Right atrium auricular region (tissue), 2 donors: Measurements from ENCODE around the gene IL2RA. TPM values are rescaled to one million over a fixed set of nuclear protein-coding genes. Genes with fewer than 3 reads are reported as not detected.

Experiments used
- DNase-seq: peaks from one replicate; pipeline ENCODE4 v3.0.0-alpha.2; 2019; ENCODE audit warnings: low spot score
- H3K27ac ChIP-seq, 2 donors: fragments of 200-600 bp; sonication (generic); 1 replicate in 1 of 2; 2 replicates in 1 of 2; pipeline ENCODE4 v1.5.1; 2016 to 2019
- H3K27me3 ChIP-seq, 2 donors: fragments of 200-600 bp; sonication (generic); one replicate each; pipeline versions ENCODE4 v1.5.1 to v1.6.0; 2017 to 2019
- H3K36me3 ChIP-seq: fragments of 200-600 bp; sonication (generic); one replicate; pipeline ENCODE4 v1.5.1; 2016
- H3K4me1 ChIP-seq, 2 donors: fragments of 200-600 bp; sonication (generic); one replicate each; pipeline versions ENCODE4 v1.5.1 to v1.6.0; 2017 to 2019
- H3K4me3 ChIP-seq, 2 donors: fragments of 200-600 bp; sonication (generic); 1 replicate in 1 of 2; 2 replicates in 1 of 2; pipeline ENCODE4 v1.5.1; 2017 to 2019; ENCODE audit warnings: mild to moderate bottlenecking in 1 of 2, moderate library complexity in 1 of 2
- H3K9me3 ChIP-seq, 2 donors: fragments of 200-600 bp; sonication (generic); one replicate each; pipeline ENCODE4 v1.5.1; 2019
- total RNA-seq, 2 donors: library from RNA; depleted of rRNA; stranded (reverse); fragments of >200 nt; gene quantifications; one replicate each; pipeline ENCODE4 v1.1.0, GENCODE V29; 2016
- TF ChIP-seq, protein P1 (sequence below), 2 donors: fragments of 200-600 bp; sonication (generic); IDR thresholded peaks; one replicate each; pipeline ENCODE4 v1.5.1; 2019; ENCODE audit warnings: antibody characterized with exemption in 2 of 2

Gene IL2RA
- total RNA-seq, 2 donors from 2014 or later, result 0.16 to 0.30 TPM

DNA sequence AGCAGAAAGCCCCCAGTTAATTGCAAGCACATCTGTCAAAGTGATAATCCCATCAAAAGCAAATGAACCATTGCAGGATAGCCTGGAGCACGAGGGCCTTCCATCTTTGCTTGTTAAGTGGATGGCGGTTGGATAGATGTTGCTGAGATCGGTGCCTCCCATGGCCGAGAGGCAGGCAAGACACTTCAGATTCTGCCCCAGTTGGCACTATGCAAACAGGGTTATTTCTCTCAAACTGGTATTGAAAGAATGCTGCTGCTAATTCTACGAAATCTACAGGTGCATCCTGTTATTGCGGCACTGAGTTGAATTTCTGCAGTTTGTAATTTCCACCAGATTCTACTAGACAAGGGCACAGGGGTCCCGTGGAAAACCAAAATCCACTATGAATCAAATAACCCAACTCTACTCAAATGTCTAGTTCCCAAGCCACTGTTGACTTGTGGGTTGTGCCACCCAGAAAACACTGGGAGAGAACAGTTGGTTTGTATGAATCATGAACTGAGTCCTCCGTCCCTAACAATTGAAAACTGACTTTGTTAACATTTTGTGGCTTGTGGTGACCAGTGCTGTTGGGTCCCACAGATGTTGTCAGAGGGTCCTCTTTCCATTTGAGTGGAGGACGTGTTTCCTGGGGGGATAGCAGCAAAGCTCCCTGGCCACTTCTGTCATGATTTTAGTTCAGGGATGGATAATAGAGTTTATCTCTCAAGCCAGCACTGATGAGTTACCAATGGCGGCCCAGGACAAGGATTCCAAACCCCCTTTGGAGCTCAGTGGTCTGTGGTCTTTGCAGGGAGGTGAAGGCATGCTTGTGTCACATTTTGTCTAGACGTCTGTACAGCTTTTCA, 7.1 kb upstream of the IL2RA start:
- TF ChIP-seq, protein P1, sequence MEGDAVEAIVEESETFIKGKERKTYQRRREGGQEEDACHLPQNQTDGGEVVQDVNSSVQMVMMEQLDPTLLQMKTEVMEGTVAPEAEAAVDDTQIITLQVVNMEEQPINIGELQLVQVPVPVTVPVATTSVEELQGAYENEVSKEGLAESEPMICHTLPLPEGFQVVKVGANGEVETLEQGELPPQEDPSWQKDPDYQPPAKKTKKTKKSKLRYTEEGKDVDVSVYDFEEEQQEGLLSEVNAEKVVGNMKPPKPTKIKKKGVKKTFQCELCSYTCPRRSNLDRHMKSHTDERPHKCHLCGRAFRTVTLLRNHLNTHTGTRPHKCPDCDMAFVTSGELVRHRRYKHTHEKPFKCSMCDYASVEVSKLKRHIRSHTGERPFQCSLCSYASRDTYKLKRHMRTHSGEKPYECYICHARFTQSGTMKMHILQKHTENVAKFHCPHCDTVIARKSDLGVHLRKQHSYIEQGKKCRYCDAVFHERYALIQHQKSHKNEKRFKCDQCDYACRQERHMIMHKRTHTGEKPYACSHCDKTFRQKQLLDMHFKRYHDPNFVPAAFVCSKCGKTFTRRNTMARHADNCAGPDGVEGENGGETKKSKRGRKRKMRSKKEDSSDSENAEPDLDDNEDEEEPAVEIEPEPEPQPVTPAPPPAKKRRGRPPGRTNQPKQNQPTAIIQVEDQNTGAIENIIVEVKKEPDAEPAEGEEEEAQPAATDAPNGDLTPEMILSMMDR (IDR thresholded peaks at IDR 0.05), result no peak
- H3K27me3 ChIP-seq, result no peaks in the 10 kb centered on the region
- no peak overlapping the region for H3K27ac ChIP-seq
- H3K4me3 ChIP-seq, result no peak overlapping the region
- DNase-seq, result no peak
- peaks cover 0 to 5% of the 10 kb centered on the region in 2 donors for H3K4me1 ChIP-seq
- no peaks in the 10 kb centered on the region for H3K36me3 ChIP-seq
- H3K9me3 ChIP-seq, result no peaks in the 10 kb centered on the region

DNA sequence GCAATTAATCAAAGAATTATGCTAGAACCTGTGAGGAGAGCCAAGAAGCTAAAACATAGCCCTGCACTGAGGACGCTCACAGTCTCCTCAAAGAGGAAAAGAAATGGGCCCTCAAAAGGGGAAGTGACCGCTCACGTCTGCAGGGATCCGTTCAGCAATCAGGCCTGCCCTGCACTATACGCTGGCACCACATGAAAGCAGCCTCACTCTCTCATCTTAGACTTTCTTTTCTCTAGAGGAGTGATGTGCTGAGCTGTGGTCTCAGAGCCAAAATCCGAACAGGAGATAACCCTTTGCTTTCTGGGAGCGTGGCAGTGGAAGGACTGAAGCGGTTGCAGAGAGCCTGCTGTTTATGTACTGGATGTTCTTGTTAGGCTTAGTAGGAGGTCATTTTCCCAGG, 6.3 kb upstream of the IL2RA start:
- no peak overlapping the region for H3K4me3 ChIP-seq
- H3K36me3 ChIP-seq, result no peaks in the 10 kb centered on the region
- no peak for DNase-seq
- H3K27ac ChIP-seq, result no peak overlapping the region
- H3K27me3 ChIP-seq, result no peaks in the 10 kb centered on the region
- peaks cover 0 to 5% of the 10 kb centered on the region in 2 donors for H3K4me1 ChIP-seq
- TF ChIP-seq, protein P1 (IDR thresholded peaks at IDR 0.05), result no peak
- H3K9me3 ChIP-seq, result no peaks in the 10 kb centered on the region

DNA sequence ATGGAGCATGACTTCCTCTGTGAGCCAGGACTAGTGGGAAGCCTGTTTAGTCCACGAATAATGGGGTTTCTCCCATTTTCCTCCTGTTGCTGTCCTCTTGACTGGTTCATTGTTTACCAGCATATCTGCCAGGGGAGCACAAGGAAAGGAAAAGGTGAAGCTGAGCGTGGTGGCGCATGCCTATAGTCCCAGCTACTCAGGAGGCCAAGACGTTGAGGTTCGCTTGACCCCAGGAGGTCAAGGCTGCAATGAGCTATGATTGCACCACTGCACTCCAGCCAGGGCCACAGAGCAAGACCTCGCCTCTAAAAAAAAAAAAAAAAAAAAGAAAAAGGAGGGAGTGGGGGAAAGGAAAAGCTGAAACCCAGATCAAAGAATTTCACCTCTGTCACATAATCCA, 5.8 kb upstream of the IL2RA start:
- Histone ChIP-seq H3K4me3 (no peak overlapping the region), H3K36me3 (no peaks in the 10 kb centered on the region), H3K9me3 (no peaks in the 10 kb centered on the region), H3K4me1 (peaks cover 0 to 5% of the 10 kb centered on the region in 2 donors), H3K27ac (no peak overlapping the region), H3K27me3 (no peaks in the 10 kb centered on the region)
- DNase-seq, result no peak
- TF ChIP-seq, protein P1 (IDR thresholded peaks at IDR 0.05), result no peak

DNA sequence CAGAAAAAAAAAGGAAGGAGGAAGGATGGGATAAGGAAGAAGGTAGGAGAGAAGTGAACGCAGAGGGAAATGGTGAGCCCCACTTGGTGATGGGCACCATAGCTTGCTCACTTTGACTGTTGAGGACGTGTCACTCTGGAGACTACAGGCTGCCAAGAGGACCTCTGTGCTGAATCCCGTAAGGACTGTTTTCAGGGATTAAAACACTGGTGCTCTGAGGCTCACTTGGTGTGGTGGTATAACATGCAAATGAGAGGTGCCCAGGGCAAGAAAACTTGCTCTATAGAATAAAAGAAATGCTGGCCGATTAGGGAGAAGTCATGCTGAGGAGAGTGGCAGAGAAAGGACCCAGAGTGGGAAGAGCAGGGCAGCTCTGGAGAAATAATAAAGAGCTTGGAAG, 5.3 kb upstream of the IL2RA start:
- no peak for DNase-seq
- H3K4me1 ChIP-seq, result peaks cover 0 to 5% of the 10 kb centered on the region in 2 donors

DNA sequence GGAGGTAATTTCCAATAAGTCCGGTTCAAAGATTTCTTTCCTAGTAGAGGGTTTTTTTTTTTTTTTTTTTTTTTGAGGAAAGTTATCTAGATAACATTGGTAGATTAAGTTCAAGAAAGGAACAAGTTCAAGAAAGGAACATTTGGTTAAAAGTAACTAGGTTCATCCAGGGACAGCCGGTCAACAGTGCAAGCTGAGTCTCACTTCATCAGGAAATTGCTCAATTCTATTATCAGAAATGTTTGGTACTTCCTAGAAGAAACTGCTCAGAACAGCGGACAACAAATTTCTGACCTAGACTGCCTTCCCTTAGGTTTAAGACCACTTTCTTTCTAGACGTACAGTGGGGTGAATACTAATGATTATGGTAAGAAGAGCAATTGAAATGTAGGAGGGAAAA, 3.7 kb upstream of the IL2RA start:
- H3K9me3 ChIP-seq, result no peaks in the 10 kb centered on the region
- DNase-seq, result no peak
- TF ChIP-seq, protein P1 (IDR thresholded peaks at IDR 0.05), result no peak
- H3K4me3 ChIP-seq, result no peak overlapping the region
- peaks cover 0 to 5% of the 10 kb centered on the region in 2 donors for H3K4me1 ChIP-seq
- H3K27ac ChIP-seq, result peak overlapping the region; percentile 10 to 23
- H3K36me3 ChIP-seq, result no peaks in the 10 kb centered on the region
- no peaks in the 10 kb centered on the region for H3K27me3 ChIP-seq

More for the DNA sequence above, 5.3 kb upstream of the IL2RA start:
- H3K4me3 ChIP-seq, result no peak overlapping the region
- no peak overlapping the region for H3K27ac ChIP-seq
- no peaks in the 10 kb centered on the region for H3K36me3 ChIP-seq
- no peaks in the 10 kb centered on the region for H3K9me3 ChIP-seq
- no peaks in the 10 kb centered on the region for H3K27me3 ChIP-seq
- TF ChIP-seq, protein P1 (IDR thresholded peaks at IDR 0.05), result no peak
